ENCODE measurements around the gene SLC4A3.
A peak's percentile ranks its signal among the peaks of the same experiment; 100 is the strongest.
"Not testable (repeated sequence)": the region's sequence is repeated elsewhere in the genome, so short reads cannot be mapped to it uniquely, and the experiment has no call there.

SLC4A3 gene

GRCh38 chr2:219681694-219682300 lies 54.4 kb downstream of the SLC4A3 start:
- TF ChIP-seq CTCF (IDR thresholded peaks at IDR 0.05) = no peak
- Histone ChIP-seq H3K27me3 (ENCODE audit: control insufficient read depth, insufficient read depth, low read length) (no peaks in the 10 kb centered on the region), H3K4me1 (no peaks in the 10 kb centered on the region), H3K4me3 (ENCODE audit: low read depth, low read length) (no peak overlapping the region), H3K9me3 (ENCODE audit: control insufficient read depth, low read length) (no peaks in the 10 kb centered on the region), H3K4me2 (ENCODE audit: low read length) (no peak overlapping the region), H3K9ac (no peak overlapping the region), H3K79me2 (no peaks in the 10 kb centered on the region), H3K27ac (no peak overlapping the region), H2AFZ (no peak overlapping the region), H3K36me3 (ENCODE audit: control insufficient read depth, insufficient read depth, low read length) (no peaks in the 10 kb centered on the region)

GRCh38 chr2:219683474-219683873 lies 56.0 kb downstream of the SLC4A3 start:
- H3K4me3 ChIP-seq (ENCODE audit: low read depth, low read length); H3K79me2 ChIP-seq; H3K27ac ChIP-seq; H3K9me3 ChIP-seq (ENCODE audit: control insufficient read depth, low read length); H2AFZ ChIP-seq; H3K4me2 ChIP-seq (ENCODE audit: low read length); H3K27me3 ChIP-seq (ENCODE audit: control insufficient read depth, insufficient read depth, low read length); H3K36me3 ChIP-seq (ENCODE audit: control insufficient read depth, insufficient read depth, low read length); H3K4me1 ChIP-seq; H3K9ac ChIP-seq: not testable (repeated sequence)

GRCh38 chr2:219684721-219685689 lies 57.6 kb downstream of the SLC4A3 start:
- TF ChIP-seq CTCF (IDR thresholded peaks at IDR 0.05) = no peak
- Histone ChIP-seq H2AFZ (peak overlapping the region; percentile 78), H3K36me3 (ENCODE audit: control insufficient read depth, insufficient read depth, low read length) (no peaks in the 10 kb centered on the region), H3K79me2 (no peaks in the 10 kb centered on the region), H3K4me1 (no peaks in the 10 kb centered on the region), H3K9ac (no peak overlapping the region), H3K4me2 (ENCODE audit: low read length) (peak overlapping the region; percentile 78), H3K27ac (no peak overlapping the region), H3K27me3 (ENCODE audit: control insufficient read depth, insufficient read depth, low read length) (no peaks in the 10 kb centered on the region), H3K9me3 (ENCODE audit: control insufficient read depth, low read length) (no peaks in the 10 kb centered on the region), H3K4me3 (ENCODE audit: low read depth, low read length) (peak overlapping the region; percentile 62)

GRCh38 chr2:219687272-219687671 lies 59.8 kb downstream of the SLC4A3 start:
- no peak overlapping the region for H2AFZ ChIP-seq
- TF ChIP-seq CTCF (IDR thresholded peaks at IDR 0.05) = no peak
- H3K4me1 ChIP-seq = no peaks in the 10 kb centered on the region
- H3K27me3 ChIP-seq (ENCODE audit: control insufficient read depth, insufficient read depth, low read length) = no peaks in the 10 kb centered on the region
- H3K36me3 ChIP-seq (ENCODE audit: control insufficient read depth, insufficient read depth, low read length) = no peaks in the 10 kb centered on the region
- no peak overlapping the region for H3K27ac ChIP-seq
- H3K9ac ChIP-seq = no peak overlapping the region
- no peaks in the 10 kb centered on the region for H3K9me3 ChIP-seq (ENCODE audit: control insufficient read depth, low read length)
- H3K4me3 ChIP-seq (ENCODE audit: low read depth, low read length) = no peak overlapping the region
- H3K79me2 ChIP-seq = no peaks in the 10 kb centered on the region
- no peak overlapping the region for H3K4me2 ChIP-seq (ENCODE audit: low read length)

GRCh38 chr2:219687882-219688559 lies 60.6 kb downstream of the SLC4A3 start:
- Histone ChIP-seq H2AFZ (no peak overlapping the region), H3K79me2 (no peaks in the 10 kb centered on the region), H3K27me3 (ENCODE audit: control insufficient read depth, insufficient read depth, low read length) (no peaks in the 10 kb centered on the region), H3K9me3 (ENCODE audit: control insufficient read depth, low read length) (no peaks in the 10 kb centered on the region), H3K4me3 (ENCODE audit: low read depth, low read length) (no peak overlapping the region), H3K36me3 (ENCODE audit: control insufficient read depth, insufficient read depth, low read length) (no peaks in the 10 kb centered on the region), H3K27ac (no peak overlapping the region), H3K9ac (no peak overlapping the region), H3K4me2 (ENCODE audit: low read length) (no peak overlapping the region), H3K4me1 (no peaks in the 10 kb centered on the region)
- no peak for TF ChIP-seq CTCF (IDR thresholded peaks at IDR 0.05)

Data from parathyroid adenoma (tissue), 2 donors.